Measurements from ENCODE around the gene ABI3BP. TPM values are rescaled to one million over a fixed set of nuclear protein-coding genes. Genes with fewer than 3 reads are reported as not detected.

Gene ABI3BP
- total RNA-seq, 1 experiment from 2014 or later, result 23.4 TPM

- intact Hi-C loops (cut with micrococcal nuclease), result no loop called here
- Histone ChIP-seq H3F3A (ENCODE audit: low read length, unreplicated experiment) (no peaks in the 10 kb centered on the region), H3K9ac (ENCODE audit: low read length) (no peak overlapping the region), H2AFZ (ENCODE audit: low read length) (no peak overlapping the region), H3K4me3 (ENCODE audit: low read length) (no peak overlapping the region), H3K9me2 (replicated peaks; ENCODE audit: low read length) (no peaks in the 10 kb centered on the region), H3K27me3 (ENCODE audit: low read length) (no peaks in the 10 kb centered on the region), H3K27ac (ENCODE audit: low read length) (no peak overlapping the region), H3K9me3 (ENCODE audit: low read length) (no peaks in the 10 kb centered on the region), H3K79me2 (ENCODE audit: low read length) (no peaks in the 10 kb centered on the region), H3K36me3 (ENCODE audit: low read depth, low read length) (no peaks in the 10 kb centered on the region), H3K4me1 (ENCODE audit: insufficient read depth, low read length) (no peaks in the 10 kb centered on the region), H4K20me1 (ENCODE audit: low read length) (no peaks in the 10 kb centered on the region), H3K4me2 (ENCODE audit: low read length) (no peak overlapping the region)
- DNase-seq (no peak), ATAC-seq (peak; percentile 37)
- BruUV-seq (replicated peaks), result no TSS peak
- TF ChIP-seq EZH2phosphoT487 (IDR thresholded peaks at IDR 0.05; ENCODE audit: borderline replicate concordance, low read length), result no peak
- TF ChIP-seq EZH2 (IDR thresholded peaks at IDR 0.05; ENCODE audit: low read length, unreplicated experiment), result no peak
- TF ChIP-seq CTCF (conservative IDR thresholded peaks at IDR 0.05; ENCODE audit: low read depth, low read length), result no peak
- CTCF ChIA-PET, result no interaction called here
- POLR2A ChIA-PET (ENCODE audit: unreplicated experiment), result no interaction called here
Measured at GRCh38 chr3:100830931-100831330, 162.3 kb downstream of the ABI3BP start.

- H3K36me3 ChIP-seq (ENCODE audit: low read depth, low read length), result no peaks in the 10 kb centered on the region
- POLR2A ChIA-PET (ENCODE audit: unreplicated experiment), result no interaction called here
- TF ChIP-seq EZH2 (IDR thresholded peaks at IDR 0.05; ENCODE audit: low read length, unreplicated experiment) (no peak), CTCF (conservative IDR thresholded peaks at IDR 0.05; ENCODE audit: low read depth, low read length) (no peak), EZH2phosphoT487 (IDR thresholded peaks at IDR 0.05; ENCODE audit: borderline replicate concordance, low read length) (no peak)
- H4K20me1 ChIP-seq (ENCODE audit: low read length), result no peaks in the 10 kb centered on the region
- no peaks in the 10 kb centered on the region for H3F3A ChIP-seq (ENCODE audit: low read length, unreplicated experiment)
- no peaks in the 10 kb centered on the region for H3K4me1 ChIP-seq (ENCODE audit: insufficient read depth, low read length)
- no TSS peak for BruUV-seq (replicated peaks)
- H2AFZ ChIP-seq (ENCODE audit: low read length), result no peak overlapping the region
- CTCF ChIA-PET, result no interaction called here
- ATAC-seq (no peak), DNase-seq (peak; percentile 10)
- no peak overlapping the region for H3K9ac ChIP-seq (ENCODE audit: low read length)
- no peak overlapping the region for H3K4me2 ChIP-seq (ENCODE audit: low read length)
- no peaks in the 10 kb centered on the region for H3K27me3 ChIP-seq (ENCODE audit: low read length)
- H3K27ac ChIP-seq (ENCODE audit: low read length), result no peak overlapping the region
- H3K9me3 ChIP-seq (ENCODE audit: low read length), result no peaks in the 10 kb centered on the region
- no peaks in the 10 kb centered on the region for H3K79me2 ChIP-seq (ENCODE audit: low read length)
- H3K4me3 ChIP-seq (ENCODE audit: low read length), result no peak overlapping the region
- no peaks in the 10 kb centered on the region for H3K9me2 ChIP-seq (replicated peaks; ENCODE audit: low read length)
- intact Hi-C loops (cut with micrococcal nuclease), result no loop called here
Measured at GRCh38 chr3:100825574-100825973, 167.6 kb downstream of the ABI3BP start.

GRCh38 chr3:100815583-100815982, 177.6 kb downstream of the ABI3BP start:
- Histone ChIP-seq H3K79me2 (ENCODE audit: low read length) (no peaks in the 10 kb centered on the region), H3K4me1 (ENCODE audit: insufficient read depth, low read length) (peaks cover 3% of the 10 kb centered on the region; the same call in 1 of the 2 replicates), H3K4me3 (ENCODE audit: low read length) (no peak overlapping the region), H3F3A (ENCODE audit: low read length, unreplicated experiment) (no peaks in the 10 kb centered on the region), H4K20me1 (ENCODE audit: low read length) (no peaks in the 10 kb centered on the region), H2AFZ (ENCODE audit: low read length) (no peak overlapping the region), H3K36me3 (ENCODE audit: low read depth, low read length) (no peaks in the 10 kb centered on the region), H3K27me3 (ENCODE audit: low read length) (no peaks in the 10 kb centered on the region), H3K9me2 (replicated peaks; ENCODE audit: low read length) (no peaks in the 10 kb centered on the region), H3K9ac (ENCODE audit: low read length) (no peak overlapping the region), H3K4me2 (ENCODE audit: low read length) (no peak overlapping the region), H3K27ac (ENCODE audit: low read length) (no peak overlapping the region), H3K9me3 (ENCODE audit: low read length) (no peaks in the 10 kb centered on the region)
- CTCF ChIA-PET, result no interaction called here
- DNase-seq (no peak), ATAC-seq (no peak)
- BruUV-seq (replicated peaks), result no TSS peak
- POLR2A ChIA-PET (ENCODE audit: unreplicated experiment), result no interaction called here
- intact Hi-C loops (cut with micrococcal nuclease), result loop anchor here (10.0 kb wide), 1 partner anchor 59 kb away; no protein-coding TSS in a partner anchor
- no peak for TF ChIP-seq CTCF (conservative IDR thresholded peaks at IDR 0.05; ENCODE audit: low read depth, low read length)
- no peak for TF ChIP-seq EZH2phosphoT487 (IDR thresholded peaks at IDR 0.05; ENCODE audit: borderline replicate concordance, low read length)
- no peak for TF ChIP-seq EZH2 (IDR thresholded peaks at IDR 0.05; ENCODE audit: low read length, unreplicated experiment)
